ENCODE data around the gene ANGPTL8. TPM values are rescaled to one million over a fixed set of nuclear protein-coding genes. Genes with fewer than 3 reads are reported as not detected.

Gene ANGPTL8
- total RNA-seq, 1 donor from 2014 or later = not detected

- Mint-ChIP-seq H3K27ac (no peak overlapping the region), H3K9me3 (peaks cover 13% of the 10 kb centered on the region), H3K4me1 (ENCODE audit: low read depth) (no peaks in the 10 kb centered on the region), H3K36me3 (ENCODE audit: low read depth) (no peaks in the 10 kb centered on the region), H3K27me3 (ENCODE audit: insufficient read depth) (peaks cover 2% of the 10 kb centered on the region), H3K4me3 (no peak overlapping the region)
- intact Hi-C loops (cut with micrococcal nuclease) = no loop called here
- no peak for DNase-seq (ENCODE audit: low spot score)
Observed at GRCh38 chr19:11208561-11209471, 30.6 kb upstream of the ANGPTL8 start.

- Mint-ChIP-seq H3K36me3 (ENCODE audit: low read depth) (no peaks in the 10 kb centered on the region), H3K9me3 (peaks cover 13% of the 10 kb centered on the region), H3K27ac (no peak overlapping the region), H3K4me1 (ENCODE audit: low read depth) (no peaks in the 10 kb centered on the region), H3K4me3 (no peak overlapping the region), H3K27me3 (ENCODE audit: insufficient read depth) (peaks cover 2% of the 10 kb centered on the region)
- no peak for DNase-seq (ENCODE audit: low spot score)
- intact Hi-C loops (cut with micrococcal nuclease) = no loop called here
Observed at GRCh38 chr19:11209839-11210655, 29.4 kb upstream of the ANGPTL8 start.

- intact Hi-C loops (cut with micrococcal nuclease) = no loop called here
- Mint-ChIP-seq H3K27me3 (ENCODE audit: insufficient read depth) (peaks cover 2% of the 10 kb centered on the region), H3K36me3 (ENCODE audit: low read depth) (no peaks in the 10 kb centered on the region), H3K27ac (peak overlapping the region; percentile 65), H3K4me1 (ENCODE audit: low read depth) (no peaks in the 10 kb centered on the region), H3K9me3 (peaks cover 13% of the 10 kb centered on the region), H3K4me3 (no peak overlapping the region)
- no peak for DNase-seq (ENCODE audit: low spot score)
Observed at GRCh38 chr19:11210656-11210928, 28.8 kb upstream of the ANGPTL8 start.

- no peaks in the 10 kb centered on the region for H3K36me3 Mint-ChIP-seq (ENCODE audit: low read depth)
- H3K9me3 Mint-ChIP-seq = peaks cover 13% of the 10 kb centered on the region
- no peaks in the 10 kb centered on the region for H3K4me1 Mint-ChIP-seq (ENCODE audit: low read depth)
- no peak overlapping the region for H3K27ac Mint-ChIP-seq
- no peak overlapping the region for H3K4me3 Mint-ChIP-seq
- H3K27me3 Mint-ChIP-seq (ENCODE audit: insufficient read depth) = peaks cover 2% of the 10 kb centered on the region
- DNase-seq (ENCODE audit: low spot score) = no peak
- intact Hi-C loops (cut with micrococcal nuclease) = no loop called here
Observed at GRCh38 chr19:11214387-11214786, 25.0 kb upstream of the ANGPTL8 start.

GRCh38 chr19:11221082-11221598 lies 18.3 kb upstream of the ANGPTL8 start:
- Mint-ChIP-seq H3K4me3 (no peak overlapping the region), H3K36me3 (ENCODE audit: low read depth) (no peaks in the 10 kb centered on the region), H3K4me1 (ENCODE audit: low read depth) (no peaks in the 10 kb centered on the region), H3K27me3 (ENCODE audit: insufficient read depth) (peaks cover 5% of the 10 kb centered on the region), H3K27ac (no peak overlapping the region), H3K9me3 (peaks cover 15% of the 10 kb centered on the region)
- no peak for DNase-seq (ENCODE audit: low spot score)
- intact Hi-C loops (cut with micrococcal nuclease) = no loop called here

- H3K4me1 Mint-ChIP-seq (ENCODE audit: low read depth) = no peaks in the 10 kb centered on the region
- intact Hi-C loops (cut with micrococcal nuclease) = no loop called here
- no peak for DNase-seq (ENCODE audit: low spot score)
- H3K4me3 Mint-ChIP-seq = no peak overlapping the region
- H3K9me3 Mint-ChIP-seq = peaks cover 15% of the 10 kb centered on the region
- H3K36me3 Mint-ChIP-seq (ENCODE audit: low read depth) = no peaks in the 10 kb centered on the region
- H3K27me3 Mint-ChIP-seq (ENCODE audit: insufficient read depth) = peaks cover 4% of the 10 kb centered on the region
- H3K27ac Mint-ChIP-seq = no peak overlapping the region
Observed at GRCh38 chr19:11223200-11223599, 16.2 kb upstream of the ANGPTL8 start.

GRCh38 chr19:11224429-11224828 lies 15.0 kb upstream of the ANGPTL8 start:
- Mint-ChIP-seq H3K27ac (no peak overlapping the region), H3K9me3 (peaks cover 15% of the 10 kb centered on the region)

GRCh38 chr19:11225172-11225571 lies 14.2 kb upstream of the ANGPTL8 start:
- Mint-ChIP-seq H3K27me3 (ENCODE audit: insufficient read depth) (peaks cover under 1% of the 10 kb centered on the region), H3K36me3 (ENCODE audit: low read depth) (no peaks in the 10 kb centered on the region), H3K27ac (no peak overlapping the region)

More at GRCh38 chr19:11224429-11224828, 15.0 kb upstream of the ANGPTL8 start:
- no peak for DNase-seq (ENCODE audit: low spot score)
- intact Hi-C loops (cut with micrococcal nuclease) = no loop called here
- no peaks in the 10 kb centered on the region for H3K36me3 Mint-ChIP-seq (ENCODE audit: low read depth)
- no peaks in the 10 kb centered on the region for H3K4me1 Mint-ChIP-seq (ENCODE audit: low read depth)
- H3K27me3 Mint-ChIP-seq (ENCODE audit: insufficient read depth) = peaks cover 4% of the 10 kb centered on the region
- no peak overlapping the region for H3K4me3 Mint-ChIP-seq

GRCh38 chr19:11225815-11226214 lies 13.6 kb upstream of the ANGPTL8 start:
- no peaks in the 10 kb centered on the region for H3K36me3 Mint-ChIP-seq (ENCODE audit: low read depth)
- H3K9me3 Mint-ChIP-seq = peaks cover 10% of the 10 kb centered on the region
- no peak overlapping the region for H3K4me3 Mint-ChIP-seq
- H3K27ac Mint-ChIP-seq = no peak overlapping the region
- no peak for DNase-seq (ENCODE audit: low spot score)
- intact Hi-C loops (cut with micrococcal nuclease) = no loop called here
- H3K4me1 Mint-ChIP-seq (ENCODE audit: low read depth) = no peaks in the 10 kb centered on the region
- no peaks in the 10 kb centered on the region for H3K27me3 Mint-ChIP-seq (ENCODE audit: insufficient read depth)

More at GRCh38 chr19:11225172-11225571, 14.2 kb upstream of the ANGPTL8 start:
- H3K4me1 Mint-ChIP-seq (ENCODE audit: low read depth) = no peaks in the 10 kb centered on the region
- no peak for DNase-seq (ENCODE audit: low spot score)
- peaks cover 15% of the 10 kb centered on the region for H3K9me3 Mint-ChIP-seq
- H3K4me3 Mint-ChIP-seq = no peak overlapping the region
- intact Hi-C loops (cut with micrococcal nuclease) = no loop called here

- peaks cover under 1% of the 10 kb centered on the region for H3K9me3 Mint-ChIP-seq
- no peak overlapping the region for H3K4me3 Mint-ChIP-seq
- H3K27me3 Mint-ChIP-seq (ENCODE audit: insufficient read depth) = no peaks in the 10 kb centered on the region
- no peaks in the 10 kb centered on the region for H3K36me3 Mint-ChIP-seq (ENCODE audit: low read depth)
- DNase-seq (ENCODE audit: low spot score) = no peak
- intact Hi-C loops (cut with micrococcal nuclease) = no loop called here
- H3K27ac Mint-ChIP-seq = no peak overlapping the region
- no peaks in the 10 kb centered on the region for H3K4me1 Mint-ChIP-seq (ENCODE audit: low read depth)
Observed at GRCh38 chr19:11226716-11227166, 12.7 kb upstream of the ANGPTL8 start.

GRCh38 chr19:11227195-11227886 lies 12.1 kb upstream of the ANGPTL8 start:
- no peaks in the 10 kb centered on the region for H3K27me3 Mint-ChIP-seq (ENCODE audit: insufficient read depth)
- DNase-seq (ENCODE audit: low spot score) = no peak
- no peak overlapping the region for H3K27ac Mint-ChIP-seq
- H3K36me3 Mint-ChIP-seq (ENCODE audit: low read depth) = no peaks in the 10 kb centered on the region
- H3K4me1 Mint-ChIP-seq (ENCODE audit: low read depth) = no peaks in the 10 kb centered on the region
- no peak overlapping the region for H3K4me3 Mint-ChIP-seq
- intact Hi-C loops (cut with micrococcal nuclease) = no loop called here
- no peaks in the 10 kb centered on the region for H3K9me3 Mint-ChIP-seq

- Mint-ChIP-seq H3K4me1 (ENCODE audit: low read depth) (no peaks in the 10 kb centered on the region), H3K9me3 (no peaks in the 10 kb centered on the region), H3K4me3 (no peak overlapping the region), H3K27me3 (ENCODE audit: insufficient read depth) (no peaks in the 10 kb centered on the region), H3K36me3 (ENCODE audit: low read depth) (no peaks in the 10 kb centered on the region), H3K27ac (no peak overlapping the region)
- intact Hi-C loops (cut with micrococcal nuclease) = no loop called here
- no peak for DNase-seq (ENCODE audit: low spot score)
Observed at GRCh38 chr19:11230621-11231386, 8.6 kb upstream of the ANGPTL8 start.
